Stimulated activated CD8-positive, alpha-beta memory T cell treated with anti-CD3 and anti-CD28 coated beads, Interleukin-15, amount 100 ng/mL, for 4 hours (primary cell): ENCODE measurements around the gene ZDHHC17.
"Not testable (repeated sequence)": the region's sequence is repeated elsewhere in the genome, so short reads cannot be mapped to it uniquely, and the experiment has no call there.

Experiments used
- DNase-seq, 2 donors: peaks; one replicate each; pipeline ENCODE4 v3.0.0-alpha.2; 2020; ENCODE audit warnings: low read depth in 2 of 2

Gene ZDHHC17, protein sequence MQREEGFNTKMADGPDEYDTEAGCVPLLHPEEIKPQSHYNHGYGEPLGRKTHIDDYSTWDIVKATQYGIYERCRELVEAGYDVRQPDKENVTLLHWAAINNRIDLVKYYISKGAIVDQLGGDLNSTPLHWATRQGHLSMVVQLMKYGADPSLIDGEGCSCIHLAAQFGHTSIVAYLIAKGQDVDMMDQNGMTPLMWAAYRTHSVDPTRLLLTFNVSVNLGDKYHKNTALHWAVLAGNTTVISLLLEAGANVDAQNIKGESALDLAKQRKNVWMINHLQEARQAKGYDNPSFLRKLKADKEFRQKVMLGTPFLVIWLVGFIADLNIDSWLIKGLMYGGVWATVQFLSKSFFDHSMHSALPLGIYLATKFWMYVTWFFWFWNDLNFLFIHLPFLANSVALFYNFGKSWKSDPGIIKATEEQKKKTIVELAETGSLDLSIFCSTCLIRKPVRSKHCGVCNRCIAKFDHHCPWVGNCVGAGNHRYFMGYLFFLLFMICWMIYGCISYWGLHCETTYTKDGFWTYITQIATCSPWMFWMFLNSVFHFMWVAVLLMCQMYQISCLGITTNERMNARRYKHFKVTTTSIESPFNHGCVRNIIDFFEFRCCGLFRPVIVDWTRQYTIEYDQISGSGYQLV

DNA sequence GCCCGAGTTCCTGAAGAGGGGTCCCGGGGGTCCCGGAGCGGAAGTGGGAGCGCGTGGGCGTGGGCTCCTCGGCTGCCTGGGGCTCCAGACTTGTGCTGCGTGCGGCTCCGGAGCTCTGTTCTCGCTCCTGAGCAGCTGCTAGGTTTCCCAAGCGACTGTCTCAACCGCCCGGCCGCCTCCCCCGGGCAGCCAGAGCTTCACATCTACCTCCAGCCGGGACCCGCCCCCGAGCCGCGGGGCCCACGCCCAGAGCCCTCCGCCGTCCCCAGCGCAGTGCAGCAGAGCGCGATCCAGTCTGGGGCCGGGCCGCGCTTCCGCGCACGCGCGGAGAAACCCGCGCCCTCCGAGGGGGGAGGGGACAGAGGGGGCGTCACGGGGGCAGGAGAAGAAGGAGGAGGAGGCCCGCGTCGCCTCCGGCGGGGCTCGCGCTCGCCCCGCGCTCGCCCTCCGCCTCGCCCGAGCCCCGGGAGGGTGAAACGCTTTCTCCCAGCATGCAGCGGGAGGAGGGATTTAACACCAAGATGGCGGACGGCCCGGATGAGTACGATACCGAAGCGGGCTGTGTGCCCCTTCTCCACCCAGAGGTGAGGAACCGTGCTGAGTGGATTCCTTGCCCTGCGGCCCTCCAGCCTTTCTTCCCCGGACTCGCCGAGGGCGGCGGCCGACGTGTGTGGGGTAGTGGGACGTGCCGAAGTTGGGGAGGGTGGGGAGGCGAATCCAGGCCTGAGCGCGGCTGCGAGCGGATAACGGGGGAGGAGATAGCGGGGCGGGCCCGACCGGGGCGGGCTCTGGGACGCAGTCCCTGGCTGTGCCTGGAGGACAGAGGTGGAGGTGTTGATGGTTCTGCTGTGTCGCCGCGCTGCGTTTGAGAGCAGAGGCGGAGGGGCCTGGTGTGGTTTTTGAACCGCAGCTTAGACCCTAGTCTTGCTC is at the start of gene ZDHHC17:
Gene ZDHHC17 (plus strand): TSS at position 370 of the 930 bp plus-strand sequence. CDS start 122 bp downstream, at position 492.
- DNase-seq = peak; percentile 86 to 94

DNA sequence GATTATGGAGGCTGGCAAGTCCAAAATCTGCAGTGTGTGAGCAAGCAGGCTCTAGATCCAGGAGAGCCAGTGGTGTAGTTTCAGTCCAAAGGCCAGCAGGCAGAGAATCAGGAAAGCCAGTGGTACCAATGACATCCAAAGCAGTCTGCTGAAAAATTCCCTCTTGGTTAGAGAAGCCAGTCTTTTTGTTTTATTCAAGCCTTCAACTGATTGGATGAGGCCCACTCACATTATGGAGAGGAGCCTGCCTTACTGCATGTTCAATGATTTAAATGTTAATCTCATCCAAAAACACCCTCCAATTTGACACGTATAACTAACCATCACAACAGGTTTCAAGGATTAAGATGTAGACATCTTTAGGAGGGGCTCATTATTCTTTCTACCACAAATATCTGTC is 49.5 kb upstream of the ZDHHC17 start:
- no peak for DNase-seq

GRCh38 chr12:76714861-76715260 is 49.1 kb upstream of the ZDHHC17 start:
- no peak for DNase-seq

GRCh38 chr12:76715332-76715731 is 48.6 kb upstream of the ZDHHC17 start:
- no peak for DNase-seq

DNA sequence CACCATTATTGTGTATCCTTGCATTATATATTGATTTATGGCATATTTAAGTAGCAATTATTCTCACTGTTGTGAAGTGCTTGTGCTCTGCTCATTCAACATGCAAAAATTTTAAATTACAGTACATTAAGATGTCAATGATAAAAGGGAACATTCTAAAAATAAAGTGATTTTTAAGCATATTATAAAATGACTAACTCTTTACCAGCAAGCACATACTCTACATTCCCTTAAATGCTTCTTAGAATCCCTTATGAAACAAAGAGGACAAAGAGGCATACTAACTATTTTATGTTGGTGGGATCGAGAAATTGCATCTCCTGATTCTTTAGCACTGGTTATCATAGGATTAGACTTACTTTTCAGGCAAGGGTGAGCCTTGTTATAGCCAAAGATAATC is 46.6 kb upstream of the ZDHHC17 start:
- no peak for DNase-seq

DNA sequence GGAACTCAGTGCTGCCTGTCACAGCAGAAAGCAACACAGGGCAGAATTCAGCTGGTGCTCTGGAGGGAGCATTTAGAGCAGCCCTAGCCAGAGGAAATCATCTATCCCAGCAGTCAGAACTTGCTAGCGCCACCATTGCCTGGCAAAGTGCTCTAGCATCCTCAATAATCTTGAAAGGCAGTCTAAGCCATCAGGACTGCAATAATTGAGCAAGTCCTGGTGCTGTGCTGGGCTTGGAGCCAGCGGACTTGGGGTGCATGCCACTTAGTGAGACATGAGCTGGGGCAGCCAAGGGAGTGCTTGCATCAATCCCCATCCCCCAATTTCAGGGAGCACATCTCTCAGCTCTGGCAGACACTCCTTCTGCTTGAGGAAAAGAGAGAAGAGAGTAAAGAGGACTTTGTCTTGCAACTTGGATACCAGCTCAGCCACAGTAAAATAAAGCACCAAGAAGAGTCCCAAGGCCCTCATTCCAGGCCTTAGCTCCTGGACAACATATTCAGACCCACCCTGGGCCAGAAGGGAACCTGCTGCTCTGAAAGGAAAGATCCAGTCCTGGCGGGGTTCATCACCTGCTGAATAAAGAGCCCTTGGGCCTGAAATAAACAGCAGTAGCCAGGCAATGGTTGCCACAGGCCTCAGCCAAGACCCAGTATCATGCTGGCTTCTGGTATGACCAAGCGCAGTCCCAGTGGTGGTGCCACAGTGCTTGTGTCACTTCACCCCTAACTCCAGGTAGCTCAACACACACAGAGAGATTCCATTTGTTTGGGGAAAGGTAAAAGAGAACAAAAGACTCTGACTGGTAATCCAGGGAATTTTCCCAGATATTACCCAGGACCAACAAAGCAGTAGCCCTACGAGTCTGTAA is 44.5 kb upstream of the ZDHHC17 start:
- no peak for DNase-seq

GRCh38 chr12:76720068-76720467 is 43.8 kb upstream of the ZDHHC17 start:
- no peak for DNase-seq

DNA sequence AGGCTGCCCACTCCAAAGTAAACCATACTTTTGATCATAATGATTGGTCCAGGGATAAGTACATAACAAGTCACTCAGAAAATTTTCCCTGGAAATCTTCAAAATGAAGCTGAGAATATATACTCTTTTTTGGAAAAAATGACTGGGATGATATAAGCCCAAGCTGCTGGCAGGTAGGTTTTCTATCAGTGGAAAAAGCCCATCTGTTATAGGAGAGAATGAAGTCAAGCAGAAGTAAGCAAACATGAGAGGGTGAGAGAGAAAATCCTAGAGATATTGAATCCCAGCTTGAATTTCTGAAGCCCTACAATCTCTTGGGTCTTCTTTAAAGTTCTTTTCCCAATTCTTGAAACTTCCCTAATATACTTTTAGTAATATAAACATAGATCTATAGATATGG is 37.3 kb upstream of the ZDHHC17 start:
- no peak for DNase-seq

- not testable (repeated sequence) for DNase-seq
Observed at GRCh38 chr12:76732188-76732587, 31.7 kb upstream of the ZDHHC17 start.

DNA sequence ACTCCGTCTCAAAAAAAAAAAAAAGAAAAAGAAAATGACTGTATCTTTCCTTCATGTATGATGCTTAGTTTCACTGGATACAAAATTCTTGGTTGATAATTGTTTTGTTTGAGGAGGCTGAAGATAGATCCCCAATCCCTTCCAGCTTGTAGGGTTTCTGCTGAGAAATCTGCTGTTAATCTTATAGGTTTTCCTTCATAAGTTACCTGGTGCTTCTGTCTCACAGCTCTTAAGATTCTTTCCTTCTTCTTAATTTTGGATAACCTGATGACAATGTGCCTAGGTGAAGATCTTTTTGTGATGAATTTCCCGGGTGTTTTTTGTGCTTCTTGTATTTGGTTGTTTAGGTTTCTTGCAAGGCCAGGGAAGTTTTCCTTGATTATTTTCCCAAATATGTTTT is 26.2 kb upstream of the ZDHHC17 start:
- not testable (repeated sequence) for DNase-seq

DNA sequence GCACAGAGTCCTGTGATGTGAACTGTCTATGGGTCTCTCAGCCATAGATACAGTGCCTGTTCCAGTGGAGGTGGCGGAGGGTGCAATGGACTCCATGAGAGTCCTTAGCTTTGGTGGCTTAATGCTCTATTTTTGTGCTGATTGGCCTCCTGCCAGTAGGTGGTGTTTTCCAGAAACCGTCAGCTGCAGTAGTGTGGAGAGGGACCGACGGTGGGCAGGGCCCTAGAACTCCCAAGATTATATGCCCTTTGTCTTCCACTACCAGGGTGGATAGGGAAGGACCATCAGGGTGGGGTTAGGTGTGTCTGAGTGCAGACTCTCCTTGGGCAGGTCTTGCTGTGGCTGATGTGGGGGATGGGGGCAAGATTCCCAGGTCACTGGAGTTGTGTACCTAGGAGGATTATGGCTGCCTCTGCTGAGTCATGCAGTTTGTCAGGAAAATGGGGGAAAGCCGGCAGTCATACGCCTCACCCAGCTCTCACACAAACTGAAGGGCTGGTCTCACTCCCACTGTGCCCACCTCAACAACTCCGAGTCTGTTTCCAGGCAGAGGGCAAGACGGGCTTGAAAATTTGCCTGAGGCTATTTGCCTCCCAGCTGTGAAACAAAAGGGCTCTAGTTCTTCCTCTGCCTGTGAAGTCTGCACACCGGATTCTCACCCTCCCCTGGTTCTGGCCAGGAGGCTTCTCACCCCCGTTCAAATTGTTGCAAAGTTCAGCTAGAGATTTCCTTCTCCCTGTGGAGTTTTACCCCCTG is 24.9 kb upstream of the ZDHHC17 start:
- no peak for DNase-seq

- DNase-seq = no peak
Observed at GRCh38 chr12:76739896-76740295, 24.0 kb upstream of the ZDHHC17 start.

DNA sequence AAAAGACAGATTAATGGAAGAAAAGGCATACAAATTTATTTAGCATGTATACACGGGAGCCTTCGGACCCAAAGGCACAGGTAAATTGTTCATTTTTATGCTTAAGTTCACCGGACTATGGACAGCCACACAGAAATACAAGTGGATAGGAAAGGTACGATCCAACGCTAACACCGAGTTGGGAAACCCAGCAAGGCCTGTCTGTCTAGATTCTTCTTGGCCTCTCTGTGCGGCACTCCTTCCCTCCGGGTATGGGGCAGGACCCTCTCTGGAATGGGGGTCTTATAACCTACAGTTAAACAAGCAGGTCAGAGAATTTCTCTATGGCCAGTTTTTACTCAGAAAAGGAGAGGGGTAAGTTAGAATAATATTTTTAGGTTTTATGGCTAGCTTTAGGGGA is 23.4 kb upstream of the ZDHHC17 start:
- no peak for DNase-seq

DNA sequence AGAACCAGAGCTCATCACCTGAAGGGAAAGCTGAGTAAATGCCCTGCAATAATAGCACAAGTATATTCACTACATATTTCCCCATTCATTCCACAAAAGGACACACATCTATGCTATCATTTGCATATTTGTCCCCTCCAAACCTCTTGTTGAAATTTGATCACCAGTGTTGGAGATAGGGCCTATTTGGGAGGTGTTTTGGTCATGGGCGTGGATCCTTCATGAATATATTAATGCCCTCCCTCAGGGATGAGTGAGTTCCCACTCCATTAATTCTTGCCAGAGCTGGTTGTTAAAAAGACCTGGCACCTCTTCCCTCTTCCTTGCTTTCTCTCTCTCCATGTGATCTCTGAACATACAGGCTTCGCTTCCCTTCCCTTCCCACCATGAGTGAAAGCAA is 18.6 kb upstream of the ZDHHC17 start:
- DNase-seq = no peak

DNA sequence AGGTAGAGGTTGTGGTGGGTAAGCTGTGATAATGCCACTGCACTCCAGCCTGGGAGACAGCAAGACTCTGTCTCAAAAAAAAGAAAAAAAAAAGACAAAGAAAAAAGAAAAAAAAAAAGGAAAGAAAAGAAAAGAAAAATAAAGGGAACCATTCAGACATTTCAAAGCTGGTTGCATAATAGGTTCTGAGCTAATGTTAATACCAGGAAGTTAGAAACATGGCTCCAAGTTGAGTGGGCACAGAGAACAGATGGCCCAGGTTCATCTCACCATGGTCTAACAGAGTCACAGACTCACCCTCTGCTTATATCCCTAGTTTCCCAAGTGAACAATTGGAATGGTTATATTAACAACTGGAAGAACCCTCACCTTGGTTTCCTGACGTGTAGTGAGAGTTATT is 17.4 kb upstream of the ZDHHC17 start:
- DNase-seq = no peak

DNA sequence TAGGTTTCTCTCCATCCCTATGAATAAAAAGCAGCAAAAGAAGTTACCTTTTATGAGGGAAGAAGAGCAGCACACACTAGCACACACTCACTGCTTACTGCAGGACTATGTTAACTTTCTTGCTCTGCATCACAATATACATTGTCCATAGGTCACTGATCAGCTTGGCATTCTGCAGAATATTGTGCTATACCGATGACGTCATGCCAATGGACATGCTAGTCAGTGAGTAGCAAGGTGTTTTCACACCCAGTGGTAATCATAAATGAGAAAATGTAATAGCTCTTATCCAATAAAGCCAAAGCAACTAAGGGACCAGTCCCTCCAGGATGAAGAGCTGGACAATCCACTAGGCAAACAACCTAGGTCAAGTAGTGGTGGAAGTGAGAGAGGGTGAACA is 16.7 kb upstream of the ZDHHC17 start:
- DNase-seq = no peak

- no peak for DNase-seq
Observed at GRCh38 chr12:76755829-76756379, 8.0 kb upstream of the ZDHHC17 start.

DNA sequence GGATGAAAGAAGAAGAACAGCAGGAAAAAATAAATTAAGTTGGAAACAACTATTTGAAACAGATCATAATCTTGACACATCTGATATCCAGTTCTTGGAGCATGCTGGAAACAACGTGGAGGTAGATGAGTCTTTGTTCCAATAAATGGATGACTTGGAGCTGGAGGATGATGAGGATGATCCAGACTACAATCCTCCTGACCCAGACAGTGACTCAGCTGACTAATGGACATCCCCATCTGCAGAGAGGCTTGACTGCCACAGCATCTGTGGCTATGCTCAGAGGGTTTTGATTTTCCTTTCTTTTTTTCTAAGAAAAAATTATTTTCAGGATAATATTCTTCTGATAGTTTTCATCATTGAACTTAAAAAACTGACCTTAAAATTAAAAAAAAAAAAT is 6.2 kb upstream of the ZDHHC17 start:
- DNase-seq = no peak

GRCh38 chr12:76762601-76762980 is 1.3 kb upstream of the ZDHHC17 start:
- DNase-seq = no peak

DNA sequence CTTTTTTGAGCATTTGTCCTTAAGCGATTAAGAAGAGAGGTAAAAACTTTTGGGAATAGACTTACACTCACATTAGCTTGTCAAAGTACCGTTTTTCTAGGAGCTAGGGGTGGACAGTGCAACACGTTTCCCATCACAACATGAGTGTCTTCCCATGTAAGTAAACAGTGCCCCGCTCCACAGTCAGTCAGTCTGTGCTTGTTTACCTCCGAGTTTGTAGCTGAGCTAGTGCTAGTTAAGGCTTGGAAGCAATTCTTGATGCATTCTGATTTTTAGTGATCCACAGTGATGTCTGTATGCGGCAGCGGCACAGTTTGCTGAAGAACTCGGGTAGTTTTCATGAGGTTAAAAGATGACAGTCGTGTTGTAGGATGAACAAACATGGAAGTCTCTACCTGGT is 941 bp downstream of the ZDHHC17 start:
- DNase-seq = no peak
